ENCODE results near the gene STEAP2. TPM values are rescaled to one million over a fixed set of nuclear protein-coding genes. Genes with fewer than 3 reads are reported as not detected.

STEAP2 gene
- total RNA-seq, 1 donor from 2014 or later: 3.3 TPM

GRCh38 chr7:90271753-90272152 is 60.2 kb downstream of the STEAP2 start:
- TF ChIP-seq CTCF (conservative IDR thresholded peaks at IDR 0.05): no peak
- no peak overlapping the region for H3K4me3 Mint-ChIP-seq
- H3K9me3 Mint-ChIP-seq: peaks cover 4% of the 10 kb centered on the region
- DNase-seq (ENCODE audit: extremely low spot score, unreplicated experiment): no peak
- H3K4me1 Mint-ChIP-seq (ENCODE audit: unreplicated experiment): peaks cover 4% of the 10 kb centered on the region
- no peak overlapping the region for H3K27ac Mint-ChIP-seq
- no peaks in the 10 kb centered on the region for H3K36me3 Mint-ChIP-seq
- no peaks in the 10 kb centered on the region for H3K27me3 Mint-ChIP-seq

- peaks cover 4% of the 10 kb centered on the region for H3K4me1 Mint-ChIP-seq (ENCODE audit: unreplicated experiment)
- no peak for DNase-seq (ENCODE audit: extremely low spot score, unreplicated experiment)
- H3K36me3 Mint-ChIP-seq: no peaks in the 10 kb centered on the region
- H3K4me3 Mint-ChIP-seq: no peak overlapping the region
- H3K27ac Mint-ChIP-seq: no peak overlapping the region
- TF ChIP-seq CTCF (conservative IDR thresholded peaks at IDR 0.05): no peak
- H3K27me3 Mint-ChIP-seq: no peaks in the 10 kb centered on the region
- H3K9me3 Mint-ChIP-seq: peaks cover 4% of the 10 kb centered on the region
Measured at GRCh38 chr7:90272242-90272641, 60.7 kb downstream of the STEAP2 start.

- H3K4me3 Mint-ChIP-seq: no peak overlapping the region
- no peaks in the 10 kb centered on the region for H3K27me3 Mint-ChIP-seq
- no peak overlapping the region for H3K27ac Mint-ChIP-seq
- H3K4me1 Mint-ChIP-seq (ENCODE audit: unreplicated experiment): peaks cover 3% of the 10 kb centered on the region
- H3K9me3 Mint-ChIP-seq: peaks cover 2% of the 10 kb centered on the region
- H3K36me3 Mint-ChIP-seq: no peaks in the 10 kb centered on the region
- no peak for TF ChIP-seq CTCF (conservative IDR thresholded peaks at IDR 0.05)
- DNase-seq (ENCODE audit: extremely low spot score, unreplicated experiment): no peak
Measured at GRCh38 chr7:90274161-90274560, 62.6 kb downstream of the STEAP2 start.

DNA sequence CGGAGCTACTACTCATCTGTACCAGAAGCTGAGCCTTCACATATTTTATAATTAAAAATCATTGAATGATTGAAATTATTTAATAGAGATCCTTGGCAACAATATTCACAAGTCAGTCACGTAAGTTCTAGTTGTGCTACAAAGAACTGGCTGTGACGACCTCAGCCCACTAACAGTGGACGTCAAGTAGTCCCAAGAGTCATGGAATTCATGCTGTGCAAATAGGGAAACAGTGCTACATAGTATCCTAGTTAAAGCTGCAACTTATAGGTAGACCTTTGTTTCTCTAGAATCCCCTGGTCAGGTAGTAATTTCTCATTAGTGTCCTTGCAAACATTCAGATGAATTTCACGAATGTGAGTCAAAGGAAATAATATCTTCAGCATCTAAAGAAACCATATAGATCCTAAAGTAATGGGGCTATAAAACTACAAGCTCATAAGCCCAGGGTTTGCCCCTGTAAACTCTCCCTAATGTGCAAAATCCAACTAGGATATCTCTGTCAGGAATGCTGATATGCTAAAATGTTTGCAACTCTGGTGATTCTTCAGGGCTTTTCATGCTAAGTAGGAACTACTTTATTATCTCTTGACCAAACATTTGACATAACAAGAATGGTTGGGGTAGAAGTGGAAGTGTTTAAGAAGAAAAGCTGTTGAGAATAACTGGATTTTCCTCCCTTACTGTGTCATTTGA is 64.6 kb downstream of the STEAP2 start:
- no peaks in the 10 kb centered on the region for H3K36me3 Mint-ChIP-seq
- H3K4me3 Mint-ChIP-seq: no peak overlapping the region
- no peaks in the 10 kb centered on the region for H3K27me3 Mint-ChIP-seq
- no peak for DNase-seq (ENCODE audit: extremely low spot score, unreplicated experiment)
- no peaks in the 10 kb centered on the region for H3K4me1 Mint-ChIP-seq (ENCODE audit: unreplicated experiment)
- no peak overlapping the region for H3K27ac Mint-ChIP-seq
- no peak for TF ChIP-seq CTCF (conservative IDR thresholded peaks at IDR 0.05)
- no peaks in the 10 kb centered on the region for H3K9me3 Mint-ChIP-seq

Other genes with a start within 250 kb of the STEAP2 start
- gene STEAP1, start 57.3 kb upstream of the STEAP2 start, total RNA-seq (ENCODE audit: low replicate concordance): 2.9 and 3.4 TPM in 2 replicates
- 4.4 and 6.2 TPM in 2 replicates for gene CFAP69, start 33.4 kb downstream of the STEAP2 start, total RNA-seq (ENCODE audit: low replicate concordance)
- not detected in 2 replicates for gene FAM237B, start 109.6 kb downstream of the STEAP2 start, total RNA-seq (ENCODE audit: low replicate concordance)
- 22.7 and 22.9 TPM in 2 replicates for gene GTPBP10, start 135.0 kb downstream of the STEAP2 start, total RNA-seq (ENCODE audit: low replicate concordance)
- gene CLDN12, start 191.7 kb downstream of the STEAP2 start, total RNA-seq (ENCODE audit: low replicate concordance): 34.8 and 36.3 TPM in 2 replicates

All from type B pancreatic cell (in vitro differentiated cells).